DOHH2 (cell line): ENCODE measurements around the gene DEFB108B.
"Not testable (repeated sequence)": the region's sequence is repeated elsewhere in the genome, so short reads cannot be mapped to it uniquely, and the experiment has no call there.

Experiments used
- CTCF ChIP-seq: fragments of 200-600 bp; sonication (generic); IDR thresholded peaks from one replicate; pipeline ENCODE4 v1.5.1; 2014; ENCODE audit warnings: antibody characterized with exemption, mild to moderate bottlenecking, low read depth, low read length; ENCODE audit not compliant: poor library complexity, severe bottlenecking
- EZH2phosphoT487 ChIP-seq: fragments of 200-600 bp; sonication (generic); IDR thresholded peaks from 2 replicates; pipeline ENCODE4 v1.6.1; 2017; ENCODE audit warnings: borderline replicate concordance, mild to moderate bottlenecking, antibody characterized with exemption, low read length, moderate library complexity, mixed read lengths

GRCh38 chr11:71796781-71797180 lies 36.2 kb upstream of the DEFB108B start:
- TF ChIP-seq CTCF, EZH2phosphoT487: not testable (repeated sequence)
